Prostate gland (tissue), 2 donors: ENCODE results near the gene PDYN. TPM values are rescaled to one million over a fixed set of nuclear protein-coding genes. Genes with fewer than 3 reads are reported as not detected.

Experiments
- DNase-seq: peaks from one replicate; pipeline ENCODE4 v3.0.0-alpha.2; 2019; ENCODE audit warnings: low spot score
- H3K27ac ChIP-seq, 2 donors: fragments of 200-600 bp; sonication (generic); 2 replicates each; pipeline ENCODE4 v1.5.1; 2017 to 2019
- H3K27me3 ChIP-seq: fragments of 200-600 bp; sonication (generic); replicated peaks from 2 replicates; pipeline ENCODE4 v1.5.1; 2019; ENCODE audit not compliant: insufficient read depth
- H3K36me3 ChIP-seq, 2 donors: fragments of 200-600 bp; sonication (generic); 1 replicate in 1 of 2; 2 replicates in 1 of 2; pipeline versions ENCODE4 v1.5.1 to v1.8.1; 2017 to 2019
- H3K4me1 ChIP-seq: fragments of 200-600 bp; sonication (generic); replicated peaks from 2 replicates; pipeline ENCODE4 v1.5.1; 2019
- H3K4me3 ChIP-seq, 2 donors: fragments of 200-600 bp; sonication (generic); 2 replicates each; pipeline ENCODE4 v1.5.1; 2017 to 2019
- H3K9me3 ChIP-seq: fragments of 200-600 bp; sonication (generic); 2 replicates; pipeline ENCODE4 v1.5.1; 2017
- POLR2A ChIP-seq: fragments of 450-650 bp; IDR thresholded peaks from one replicate; pipeline ENCODE4 v1.6.1; 2016; ENCODE audit warnings: antibody characterized with exemption, mild to moderate bottlenecking
- POLR2AphosphoS5 ChIP-seq: sonication (generic); formaldehyde crosslinking; IDR thresholded peaks from one replicate; pipeline ENCODE4 v1.6.1; 2017; ENCODE audit warnings: antibody characterized with exemption
- WGBS: methylation state at CpG from one replicate; pipeline ENCODE4 v1.1.5; 2018; 5-methylcytosine and 5-hydroxymethylcytosine counted together
- intact Hi-C: fragments of 100-400 bp; cut with DNase I; formaldehyde crosslinking; loops from one replicate; pipeline ENCODE4 v1.14.2; 2022
- total RNA-seq, 2 donors: library from RNA; depleted of rRNA; stranded (reverse); fragments of >200 nt; gene quantifications; one replicate each; pipeline ENCODE4 v1.1.0, GENCODE V29; 2016
- TF ChIP-seq, protein P1 (sequence below), 4 experiments: fragments of 200-600 bp in 2 of 4; fragments of 450-650 bp in 2 of 4; sonication (generic) in 2 of 4; IDR thresholded peaks; 1 replicate in 3 of 4; 2 replicates in 1 of 4; pipeline ENCODE4 v1.5.1; 2016 to 2019; ENCODE audit warnings: antibody characterized with exemption in 4 of 4, mild to moderate bottlenecking in 2 of 4, moderate library complexity in 2 of 4

Gene PDYN
- total RNA-seq, 2 donors from 2014 or later: 0.28 TPM; not detected in 1

DNA sequence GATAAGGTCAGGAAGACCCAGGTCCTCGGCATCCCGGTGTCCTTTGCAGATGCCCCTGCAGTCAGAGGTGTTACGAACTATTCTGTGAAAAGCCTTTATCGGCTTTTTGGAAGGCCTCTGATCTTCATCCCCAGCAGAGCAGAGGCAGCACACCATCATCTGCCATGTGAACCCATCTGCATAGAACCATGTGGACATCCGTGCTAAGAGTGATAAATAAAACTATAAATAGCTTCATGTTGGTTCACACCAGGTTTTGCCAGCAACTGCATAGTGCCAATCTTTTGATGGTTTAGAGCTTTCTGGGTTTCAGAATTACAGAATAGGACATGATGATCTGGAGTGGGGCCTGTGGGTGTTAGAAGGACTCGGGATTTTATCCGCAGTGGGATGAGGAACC lies 65.1 kb downstream of the PDYN start:
- WGBS: 88% methylated on average over 7 of the region's 7 CpGs
- no peak for TF ChIP-seq POLR2A
- no peak for TF ChIP-seq POLR2AphosphoS5
- TF ChIP-seq, protein P1, sequence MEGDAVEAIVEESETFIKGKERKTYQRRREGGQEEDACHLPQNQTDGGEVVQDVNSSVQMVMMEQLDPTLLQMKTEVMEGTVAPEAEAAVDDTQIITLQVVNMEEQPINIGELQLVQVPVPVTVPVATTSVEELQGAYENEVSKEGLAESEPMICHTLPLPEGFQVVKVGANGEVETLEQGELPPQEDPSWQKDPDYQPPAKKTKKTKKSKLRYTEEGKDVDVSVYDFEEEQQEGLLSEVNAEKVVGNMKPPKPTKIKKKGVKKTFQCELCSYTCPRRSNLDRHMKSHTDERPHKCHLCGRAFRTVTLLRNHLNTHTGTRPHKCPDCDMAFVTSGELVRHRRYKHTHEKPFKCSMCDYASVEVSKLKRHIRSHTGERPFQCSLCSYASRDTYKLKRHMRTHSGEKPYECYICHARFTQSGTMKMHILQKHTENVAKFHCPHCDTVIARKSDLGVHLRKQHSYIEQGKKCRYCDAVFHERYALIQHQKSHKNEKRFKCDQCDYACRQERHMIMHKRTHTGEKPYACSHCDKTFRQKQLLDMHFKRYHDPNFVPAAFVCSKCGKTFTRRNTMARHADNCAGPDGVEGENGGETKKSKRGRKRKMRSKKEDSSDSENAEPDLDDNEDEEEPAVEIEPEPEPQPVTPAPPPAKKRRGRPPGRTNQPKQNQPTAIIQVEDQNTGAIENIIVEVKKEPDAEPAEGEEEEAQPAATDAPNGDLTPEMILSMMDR (IDR thresholded peaks at IDR 0.05): no peak
- H3K4me1 ChIP-seq: no peaks in the 10 kb centered on the region
- no peaks in the 10 kb centered on the region for H3K9me3 ChIP-seq
- no peak overlapping the region for H3K27ac ChIP-seq
- no peaks in the 10 kb centered on the region for H3K27me3 ChIP-seq
- DNase-seq: no peak
- no peak overlapping the region for H3K4me3 ChIP-seq
- H3K36me3 ChIP-seq: no peaks in the 10 kb centered on the region
- intact Hi-C loops: no loop called here

Other genes with a start within 250 kb of the PDYN start
- 10 to 100 TPM; 20.3 to 31.0 TPM for gene SIRPA, start 98.7 kb downstream of the PDYN start, total RNA-seq
- 10 to 100 TPM; 24.2 to 40.7 TPM for gene STK35, start 107.8 kb upstream of the PDYN start, total RNA-seq